Lower leg skin (tissue), 3 donors: ENCODE results near the gene CLIP4.

Experiments used
- POLR2A ChIP-seq, 2 donors: fragments of 450-650 bp; IDR thresholded peaks; one replicate each; pipeline ENCODE4 v1.6.1; 2016 to 2017; ENCODE audit warnings: antibody characterized with exemption in 2 of 2, mild to moderate bottlenecking in 1 of 2, moderate library complexity in 1 of 2
- TF ChIP-seq, protein P1 (sequence below), 3 donors: fragments of 450-650 bp; IDR thresholded peaks; one replicate each; pipeline ENCODE4 v1.5.1; 2016; ENCODE audit warnings: antibody characterized with exemption in 3 of 3, mild to moderate bottlenecking in 3 of 3, moderate library complexity in 2 of 3

DNA sequence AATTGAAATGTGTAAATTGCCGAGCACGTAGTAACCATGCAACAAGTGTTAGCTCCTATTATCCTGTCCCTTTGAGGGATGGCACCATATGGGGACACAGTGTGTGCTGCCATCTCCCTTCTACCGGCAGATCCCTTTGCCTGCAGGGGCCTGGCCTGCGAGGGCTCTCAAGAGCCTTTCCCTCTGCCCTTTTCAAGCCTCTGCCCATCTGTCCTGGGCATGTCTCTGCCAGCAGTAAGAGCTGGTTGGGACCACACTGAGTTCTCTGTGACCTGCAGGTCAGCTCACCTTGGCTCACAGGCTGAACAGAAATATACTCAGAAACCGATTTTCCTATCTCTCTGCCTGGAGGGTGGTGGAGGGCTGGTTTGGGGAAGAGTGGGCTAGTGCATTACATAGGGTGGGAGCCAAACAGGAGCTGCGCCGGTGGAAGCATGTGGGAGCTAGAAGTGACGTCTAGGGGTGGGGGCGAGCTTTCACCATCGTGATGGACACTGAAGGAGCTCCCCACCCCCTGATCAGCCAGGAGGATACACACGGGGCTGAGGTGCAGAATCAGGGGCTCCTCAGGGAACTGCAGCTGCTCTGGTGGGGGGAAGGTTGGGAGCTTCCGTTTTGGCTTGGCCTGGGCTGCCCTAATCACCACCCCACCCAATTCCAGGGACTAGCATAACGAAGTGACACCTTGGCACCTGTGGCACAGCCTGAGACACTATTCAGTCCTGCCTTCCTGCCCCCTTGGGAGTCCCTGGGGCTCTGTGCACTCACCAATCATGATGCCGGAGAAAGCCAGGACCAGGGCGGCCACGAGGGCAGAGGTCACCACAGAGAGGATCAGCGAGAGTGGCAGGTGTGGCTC is 109.7 kb downstream of the CLIP4 start:
- no peak for TF ChIP-seq POLR2A (IDR thresholded peaks at IDR 0.05)
- TF ChIP-seq, protein P1, sequence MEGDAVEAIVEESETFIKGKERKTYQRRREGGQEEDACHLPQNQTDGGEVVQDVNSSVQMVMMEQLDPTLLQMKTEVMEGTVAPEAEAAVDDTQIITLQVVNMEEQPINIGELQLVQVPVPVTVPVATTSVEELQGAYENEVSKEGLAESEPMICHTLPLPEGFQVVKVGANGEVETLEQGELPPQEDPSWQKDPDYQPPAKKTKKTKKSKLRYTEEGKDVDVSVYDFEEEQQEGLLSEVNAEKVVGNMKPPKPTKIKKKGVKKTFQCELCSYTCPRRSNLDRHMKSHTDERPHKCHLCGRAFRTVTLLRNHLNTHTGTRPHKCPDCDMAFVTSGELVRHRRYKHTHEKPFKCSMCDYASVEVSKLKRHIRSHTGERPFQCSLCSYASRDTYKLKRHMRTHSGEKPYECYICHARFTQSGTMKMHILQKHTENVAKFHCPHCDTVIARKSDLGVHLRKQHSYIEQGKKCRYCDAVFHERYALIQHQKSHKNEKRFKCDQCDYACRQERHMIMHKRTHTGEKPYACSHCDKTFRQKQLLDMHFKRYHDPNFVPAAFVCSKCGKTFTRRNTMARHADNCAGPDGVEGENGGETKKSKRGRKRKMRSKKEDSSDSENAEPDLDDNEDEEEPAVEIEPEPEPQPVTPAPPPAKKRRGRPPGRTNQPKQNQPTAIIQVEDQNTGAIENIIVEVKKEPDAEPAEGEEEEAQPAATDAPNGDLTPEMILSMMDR (IDR thresholded peaks at IDR 0.05): no peak
